Keratinocyte (primary cell): ENCODE measurements around the gene GPX8. TPM values are rescaled to one million over a fixed set of nuclear protein-coding genes. Genes with fewer than 3 reads are reported as not detected.

Experiments used
- DNase-seq: peaks from one replicate; pipeline ENCODE4 v3.0.0-alpha.2; 2011; ENCODE audit warnings: low read depth, missing footprints, low spot score
- FAIRE-seq: peaks from 2 replicates; lab custom pipeline; 2011; peaks lifted over from hg19 to GRCh38; lab: Jason Lieb, UNC
- H2AFZ ChIP-seq: 2 replicates; pipeline ENCODE4 v1.6.0; 2012; ENCODE audit warnings: low read length, control low read depth, inconsistent platforms; ENCODE audit not compliant: control insufficient read depth
- H3K27ac ChIP-seq: 2 replicates; pipeline ENCODE4 v1.5.1; 2011; ENCODE audit warnings: low read length; ENCODE audit not compliant: control insufficient read depth, insufficient read depth
- H3K27me3 ChIP-seq: 3 replicates; pipeline ENCODE4 v1.6.0; 2011; ENCODE audit warnings: low read length; ENCODE audit not compliant: control insufficient read depth, insufficient read depth; ENCODE audit errors: extremely low read depth
- H3K36me3 ChIP-seq, 2 experiments: 2 replicates in 1 of 2; 3 replicates in 1 of 2; pipeline ENCODE4 v1.5.1; 2011; ENCODE audit warnings: low read length in 2 of 2, mild to moderate bottlenecking in 1 of 2; ENCODE audit not compliant: control insufficient read depth in 2 of 2, insufficient read depth in 2 of 2; ENCODE audit errors: extremely low read depth in 1 of 2
- H3K4me1 ChIP-seq: 3 replicates; pipeline ENCODE4 v1.5.1; 2011; ENCODE audit warnings: low read length; ENCODE audit not compliant: control insufficient read depth, insufficient read depth; ENCODE audit errors: extremely low read depth
- H3K4me2 ChIP-seq: 3 replicates; pipeline ENCODE4 v1.6.0; 2011; ENCODE audit warnings: low read depth, low read length; ENCODE audit not compliant: control insufficient read depth, insufficient read depth; ENCODE audit errors: extremely low read depth
- H3K4me3 ChIP-seq, 3 experiments: fragments of 200-600 bp in 1 of 3; sonication (generic) in 1 of 3; 2 replicates in 2 of 3; 3 replicates in 1 of 3; pipeline ENCODE4 v1.5.1; 2011 to 2016; ENCODE audit warnings: low read length in 3 of 3, mild to moderate bottlenecking in 3 of 3, control low read depth in 2 of 3, inconsistent platforms in 1 of 3, low read depth in 1 of 3, mixed read lengths in 1 of 3, mixed run types in 1 of 3, moderate library complexity in 1 of 3; ENCODE audit not compliant: control insufficient read depth in 2 of 3, insufficient read depth in 2 of 3; ENCODE audit errors: extremely low read depth in 1 of 3
- H3K79me2 ChIP-seq: 2 replicates; pipeline ENCODE4 v1.6.0; 2012; ENCODE audit warnings: low read length; ENCODE audit not compliant: control insufficient read depth, insufficient read depth
- H3K9ac ChIP-seq: 3 replicates; pipeline ENCODE4 v1.6.0; 2011; ENCODE audit warnings: low read length; ENCODE audit not compliant: control insufficient read depth, insufficient read depth; ENCODE audit errors: extremely low read depth
- H3K9me1 ChIP-seq: 3 replicates; pipeline ENCODE4 v1.6.0; 2011; ENCODE audit warnings: low read length; ENCODE audit not compliant: control insufficient read depth, insufficient read depth; ENCODE audit errors: extremely low read depth
- H3K9me3 ChIP-seq: 2 replicates; pipeline ENCODE4 v1.5.1; 2012; ENCODE audit warnings: low read depth, low read length; ENCODE audit not compliant: control insufficient read depth
- H4K20me1 ChIP-seq: 3 replicates; pipeline ENCODE4 v1.6.0; 2011; ENCODE audit warnings: low read length; ENCODE audit not compliant: control insufficient read depth, insufficient read depth; ENCODE audit errors: extremely low read depth
- CTCF ChIP-seq, 3 experiments: IDR thresholded peaks in 1 of 3; conservative IDR thresholded peaks in 1 of 3; optimal IDR thresholded peaks in 1 of 3; 2 replicates in 2 of 3; 3 replicates in 1 of 3; pipeline versions ENCODE3 to v1.5.1; 2011; ENCODE audit warnings: low read length in 3 of 3, mild to moderate bottlenecking in 3 of 3, moderate library complexity in 2 of 3, control low read depth in 1 of 3, inconsistent platforms in 1 of 3; ENCODE audit not compliant: insufficient read depth in 2 of 3; ENCODE audit errors: extremely low read depth in 1 of 3
- EZH2 ChIP-seq: IDR thresholded peaks from one replicate; pipeline ENCODE4 v1.6.1; 2012; ENCODE audit warnings: inconsistent platforms, mild to moderate bottlenecking, low read length, moderate library complexity
- dilution Hi-C: fragments of 300-500 bp; cut with MboI; formaldehyde crosslinking; loops from one replicate; pipeline ENCODE4 v1.7.0; 2020; ENCODE audit warnings: low sequenced_read_pairs; ENCODE audit not compliant: extremely low pct_ligation_motif_present
- polyA plus RNA-seq, 5 experiments: library from polyadenylated mRNA; depleted of rRNA in 3 of 5; stranded (reverse) in 3 of 5; stranded (forward) in 1 of 5; unstranded in 1 of 5; fragments of >200 nt; gene quantifications; 1 replicate in 1 of 5; 2 replicates in 3 of 5; 3 replicates in 1 of 5; pipeline versions ENCODE4 v1.2.1 to v1.2.3, GENCODE V29; 2011 to 2012; ENCODE audit warnings: missing spikeins in 2 of 5, low read depth in 1 of 5, low replicate concordance in 1 of 5

Gene GPX8
- polyA plus RNA-seq, 1 donor (not counting 4 experiments of a cell fraction or from before 2014, with no cell fraction given), result 40.1 TPM

DNA sequence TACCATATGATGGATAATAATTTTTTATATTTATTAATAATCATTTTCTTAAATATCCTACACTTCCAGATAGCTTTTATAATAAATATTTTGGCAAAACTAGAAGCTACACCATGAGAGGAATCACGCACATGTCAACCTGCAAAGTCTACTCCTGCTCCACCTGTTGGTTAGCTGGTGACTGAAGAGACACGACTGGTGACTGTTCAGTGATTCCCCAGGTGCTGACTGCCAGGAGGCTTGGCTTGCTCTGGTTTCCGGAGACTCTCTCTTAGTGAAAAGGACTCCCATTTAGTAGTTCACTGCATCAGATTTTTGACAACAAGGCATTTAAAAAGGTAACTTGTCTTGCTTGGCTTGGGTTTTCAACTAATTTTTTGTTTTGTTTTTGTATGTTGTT is 36.6 kb upstream of the GPX8 start:
- FAIRE-seq (no peak), DNase-seq (no peak)
- dilution Hi-C loops, result no loop called here
- H4K20me1 ChIP-seq, result no peaks in the 10 kb centered on the region
- peaks cover 12% of the 10 kb centered on the region for H3K27me3 ChIP-seq
- H3K4me2 ChIP-seq, result no peak overlapping the region
- no peaks in the 10 kb centered on the region for H3K9me3 ChIP-seq
- H3K9me1 ChIP-seq, result no peaks in the 10 kb centered on the region
- TF ChIP-seq CTCF (optimal IDR thresholded peaks at IDR 0.05 in 1 of 3, IDR thresholded peaks at IDR 0.05 in 1 of 3, conservative IDR thresholded peaks at IDR 0.05 in 1 of 3; ENCODE audit: extremely low read depth in 1 of 3, insufficient read depth in 2 of 3, low read length in 3 of 3) (no peak), EZH2 (no peak)
- H3K36me3 ChIP-seq, result no peaks in the 10 kb centered on the region
- H3K4me3 ChIP-seq, result no peak overlapping the region
- no peaks in the 10 kb centered on the region for H3K79me2 ChIP-seq
- no peaks in the 10 kb centered on the region for H3K4me1 ChIP-seq
- H3K9ac ChIP-seq, result no peak overlapping the region
- H2AFZ ChIP-seq, result no peak overlapping the region
- H3K27ac ChIP-seq, result no peak overlapping the region

- no peak overlapping the region for H3K4me2 ChIP-seq
- no peak overlapping the region for H2AFZ ChIP-seq
- H3K27me3 ChIP-seq, result no peaks in the 10 kb centered on the region
- DNase-seq, result no peak
- no peak for FAIRE-seq
- no peaks in the 10 kb centered on the region for H3K36me3 ChIP-seq
- H3K27ac ChIP-seq, result no peak overlapping the region
- no peaks in the 10 kb centered on the region for H3K9me3 ChIP-seq
- H3K4me1 ChIP-seq, result no peaks in the 10 kb centered on the region
- H4K20me1 ChIP-seq, result no peaks in the 10 kb centered on the region
- dilution Hi-C loops, result loop anchor here (25.0 kb wide), 1 partner anchor 197 kb away; no protein-coding TSS in a partner anchor
- TF ChIP-seq CTCF (optimal IDR thresholded peaks at IDR 0.05 in 1 of 3, IDR thresholded peaks at IDR 0.05 in 1 of 3, conservative IDR thresholded peaks at IDR 0.05 in 1 of 3; ENCODE audit: extremely low read depth in 1 of 3, insufficient read depth in 2 of 3, low read length in 3 of 3) (no peak), EZH2 (no peak)
- H3K79me2 ChIP-seq, result no peaks in the 10 kb centered on the region
- no peaks in the 10 kb centered on the region for H3K9me1 ChIP-seq
- H3K4me3 ChIP-seq, result no peak overlapping the region
- no peak overlapping the region for H3K9ac ChIP-seq
These were observed 25.8 kb upstream of the GPX8 start for GRCh38 chr5:55134053-55134722.
